ENCODE measurements around the gene KIAA1671.

KIAA1671 gene

GRCh38 chr22:24975813-24976341 lies 23.4 kb downstream of the KIAA1671 start:
- TF ChIP-seq, protein P1, sequence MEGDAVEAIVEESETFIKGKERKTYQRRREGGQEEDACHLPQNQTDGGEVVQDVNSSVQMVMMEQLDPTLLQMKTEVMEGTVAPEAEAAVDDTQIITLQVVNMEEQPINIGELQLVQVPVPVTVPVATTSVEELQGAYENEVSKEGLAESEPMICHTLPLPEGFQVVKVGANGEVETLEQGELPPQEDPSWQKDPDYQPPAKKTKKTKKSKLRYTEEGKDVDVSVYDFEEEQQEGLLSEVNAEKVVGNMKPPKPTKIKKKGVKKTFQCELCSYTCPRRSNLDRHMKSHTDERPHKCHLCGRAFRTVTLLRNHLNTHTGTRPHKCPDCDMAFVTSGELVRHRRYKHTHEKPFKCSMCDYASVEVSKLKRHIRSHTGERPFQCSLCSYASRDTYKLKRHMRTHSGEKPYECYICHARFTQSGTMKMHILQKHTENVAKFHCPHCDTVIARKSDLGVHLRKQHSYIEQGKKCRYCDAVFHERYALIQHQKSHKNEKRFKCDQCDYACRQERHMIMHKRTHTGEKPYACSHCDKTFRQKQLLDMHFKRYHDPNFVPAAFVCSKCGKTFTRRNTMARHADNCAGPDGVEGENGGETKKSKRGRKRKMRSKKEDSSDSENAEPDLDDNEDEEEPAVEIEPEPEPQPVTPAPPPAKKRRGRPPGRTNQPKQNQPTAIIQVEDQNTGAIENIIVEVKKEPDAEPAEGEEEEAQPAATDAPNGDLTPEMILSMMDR (conservative IDR thresholded peaks at IDR 0.05) = no peak
- TF ChIP-seq ZFX (IDR thresholded peaks at IDR 0.05) = no peak
- H3K27ac ChIP-seq = no peak overlapping the region

DNA sequence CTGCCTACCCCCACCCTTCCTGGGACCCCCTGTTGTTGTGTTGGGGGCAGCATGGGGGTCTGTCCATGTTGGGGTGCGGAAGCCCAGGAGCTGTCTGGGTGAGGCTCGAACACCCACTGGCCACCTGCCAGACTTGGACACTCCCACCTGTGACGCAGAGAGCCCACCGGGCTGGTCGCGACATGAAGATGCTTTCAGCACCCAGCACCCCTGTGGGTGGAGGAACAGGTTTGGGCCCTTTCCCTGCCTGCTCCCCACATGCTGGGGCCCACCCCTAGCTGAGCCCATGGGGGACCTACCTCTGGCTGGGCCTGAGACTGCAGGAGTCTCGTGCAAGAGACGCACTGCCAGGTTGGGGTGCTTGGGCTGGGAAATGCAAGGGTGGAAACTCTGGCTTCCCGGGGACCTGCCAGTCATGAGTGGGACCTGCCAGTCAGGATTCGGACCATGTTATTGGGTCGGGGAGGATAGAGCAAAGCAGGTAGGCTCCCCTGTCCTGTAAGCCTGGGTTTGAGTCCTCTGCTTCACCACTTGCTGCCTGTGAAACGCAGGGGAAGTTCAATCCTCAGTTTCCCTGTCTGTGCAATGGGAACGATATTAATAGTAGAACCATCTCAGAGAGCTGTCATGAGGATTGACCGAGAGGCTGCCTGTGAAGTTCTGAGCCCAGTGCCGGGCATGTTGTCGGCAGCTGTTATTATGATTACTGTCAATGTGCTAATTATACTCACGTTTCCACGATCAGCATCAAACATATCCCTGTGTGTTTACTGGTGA lies 24.1 kb downstream of the KIAA1671 start:
- no peak for TF ChIP-seq ZFX (IDR thresholded peaks at IDR 0.05)
- TF ChIP-seq, protein P1 (conservative IDR thresholded peaks at IDR 0.05) = no peak
- H3K27ac ChIP-seq = no peak overlapping the region

DNA sequence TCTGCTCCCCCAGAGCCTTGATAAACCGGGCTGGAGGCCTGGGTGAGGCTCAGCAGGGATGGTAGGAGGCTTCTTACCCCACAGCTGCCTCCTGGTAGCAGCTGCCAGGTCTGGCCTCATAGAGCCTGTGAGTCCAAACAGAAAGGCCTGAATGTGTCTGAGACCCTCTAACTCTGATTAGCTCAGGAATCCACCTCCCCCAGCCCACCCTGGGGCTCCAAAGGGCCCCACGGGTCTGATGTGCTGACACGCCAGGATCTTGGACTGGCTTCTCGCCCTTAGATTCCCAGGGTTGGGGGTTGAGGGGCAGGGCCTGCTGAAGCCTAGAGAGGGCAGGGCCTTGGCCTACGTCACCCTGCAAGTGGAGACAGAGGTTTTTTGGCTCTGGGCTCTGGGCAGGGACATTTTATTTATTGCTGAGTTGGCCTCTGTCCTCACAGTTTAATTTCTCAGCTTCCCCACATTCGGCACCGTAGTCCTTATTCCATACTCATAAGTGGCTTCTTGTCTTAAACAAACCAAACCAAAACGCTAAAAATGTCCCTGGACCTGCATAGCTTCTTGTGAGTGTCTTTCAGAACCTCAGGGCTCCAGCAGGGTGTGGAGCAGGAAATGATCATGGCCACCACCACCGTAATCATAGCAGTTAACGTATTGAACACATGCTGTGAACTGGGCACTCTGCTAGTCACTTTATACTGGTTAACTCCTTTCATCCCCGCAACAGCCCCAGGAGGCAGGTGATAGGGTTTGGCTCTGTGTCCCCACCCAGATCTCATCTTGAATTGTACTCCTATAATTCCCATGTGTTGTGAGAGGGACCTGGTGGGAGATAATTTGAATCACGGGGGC lies 25.1 kb downstream of the KIAA1671 start:
- TF ChIP-seq, protein P1 (conservative IDR thresholded peaks at IDR 0.05) = no peak
- no peak for TF ChIP-seq ZFX (IDR thresholded peaks at IDR 0.05)
- no peak overlapping the region; the same call in 1 of the 2 replicates for H3K27ac ChIP-seq

- TF ChIP-seq, protein P1 (conservative IDR thresholded peaks at IDR 0.05) = no peak
- TF ChIP-seq ZFX (IDR thresholded peaks at IDR 0.05) = no peak
- H3K27ac ChIP-seq = no peak overlapping the region
These were observed 25.8 kb downstream of the KIAA1671 start for GRCh38 chr22:24978308-24978707.

- TF ChIP-seq, protein P1 (conservative IDR thresholded peaks at IDR 0.05) = no peak
- H3K27ac ChIP-seq = no peak overlapping the region
These were observed 28.6 kb downstream of the KIAA1671 start for GRCh38 chr22:24981066-24981465.

DNA sequence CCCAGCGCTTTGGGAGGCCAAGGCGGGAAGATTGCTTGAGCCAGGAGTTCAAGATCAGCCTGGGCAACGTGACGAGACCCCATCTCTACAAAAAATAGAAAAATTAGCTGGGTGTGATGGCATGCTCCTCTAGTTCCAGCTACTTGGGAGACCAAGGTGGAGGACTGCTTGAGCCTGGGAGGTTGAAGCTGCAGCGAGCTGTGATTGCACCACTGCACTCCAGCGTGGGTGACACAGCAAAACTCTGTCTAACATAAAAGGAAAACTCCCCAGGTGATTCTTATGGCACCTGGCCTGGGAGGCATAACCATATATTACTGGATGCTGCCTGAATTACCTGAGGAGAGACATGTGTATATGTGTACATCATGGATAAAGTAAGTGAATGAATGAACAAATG lies 29.1 kb downstream of the KIAA1671 start:
- TF ChIP-seq, protein P1 (conservative IDR thresholded peaks at IDR 0.05) = no peak
- no peak for TF ChIP-seq ZFX (IDR thresholded peaks at IDR 0.05)
- no peak overlapping the region for H3K27ac ChIP-seq
